LoVo (cell line): ENCODE measurements around the gene MAMDC2.
A peak's percentile ranks its signal among the peaks of the same experiment; 100 is the strongest.
"Not testable (repeated sequence)": the region's sequence is repeated elsewhere in the genome, so short reads cannot be mapped to it uniquely, and the experiment has no call there.

Source experiments
- DNase-seq: peaks from one replicate; pipeline ENCODE4 v3.0.0-alpha.2; 2016; ENCODE audit warnings: low spot score

Gene MAMDC2

GRCh38 chr9:70038171-70038621 is 5.5 kb upstream of the MAMDC2 start:
- DNase-seq: not testable (repeated sequence)

- no peak for DNase-seq
Observed at GRCh38 chr9:70040376-70040903, 3.2 kb upstream of the MAMDC2 start.

- DNase-seq: no peak
Observed at GRCh38 chr9:70042461-70043215, 1.0 kb upstream of the MAMDC2 start.

- no peak for DNase-seq
Observed at GRCh38 chr9:70043285-70043684, 363 bp upstream of the MAMDC2 start.

- no peak for DNase-seq
Observed at GRCh38 chr9:70044490-70045307, 1.1 kb downstream of the MAMDC2 start.

GRCh38 chr9:70045452-70045851 is 1.8 kb downstream of the MAMDC2 start:
- no peak for DNase-seq

GRCh38 chr9:70046274-70047070 is 2.8 kb downstream of the MAMDC2 start:
- DNase-seq: no peak

- DNase-seq: peak; percentile 4
Observed at GRCh38 chr9:70049236-70049635, 5.6 kb downstream of the MAMDC2 start.

- no peak for DNase-seq
Observed at GRCh38 chr9:70049672-70050271, 6.1 kb downstream of the MAMDC2 start.

- DNase-seq: no peak
Observed at GRCh38 chr9:70052768-70053167, 9.1 kb downstream of the MAMDC2 start.

GRCh38 chr9:70053864-70054263 is 10.2 kb downstream of the MAMDC2 start:
- DNase-seq: peak; percentile 27

GRCh38 chr9:70054521-70054920 is 10.9 kb downstream of the MAMDC2 start:
- peak; percentile 6 for DNase-seq

GRCh38 chr9:70055406-70056210 is 12.0 kb downstream of the MAMDC2 start:
- DNase-seq: no peak

- no peak for DNase-seq
Observed at GRCh38 chr9:70056211-70056944, 12.7 kb downstream of the MAMDC2 start.

GRCh38 chr9:70058569-70059116 is 15.0 kb downstream of the MAMDC2 start:
- DNase-seq: no peak

GRCh38 chr9:70060148-70060882 is 16.7 kb downstream of the MAMDC2 start:
- no peak for DNase-seq

GRCh38 chr9:70060883-70061507 is 17.3 kb downstream of the MAMDC2 start:
- no peak for DNase-seq

GRCh38 chr9:70061776-70062175 is 18.1 kb downstream of the MAMDC2 start:
- no peak for DNase-seq

- no peak for DNase-seq
Observed at GRCh38 chr9:70064496-70064895, 20.8 kb downstream of the MAMDC2 start.
